GM23338 (cell line): ENCODE results near the gene UNC5B. TPM values are rescaled to one million over a fixed set of nuclear protein-coding genes. Genes with fewer than 3 reads are reported as not detected.

ENCODE experiments used
- ATAC-seq: fragments of 200-7000 bp; cut with Tn5 transposase; 3 replicates; pipeline ENCODE4 v1.9.1; 2020
- DNase-seq: peaks from one replicate; pipeline ENCODE4 v3.0.0-alpha.2; 2015; ENCODE audit warnings: low spot score
- H2AFZ ChIP-seq: fragments of 200-600 bp; sonication (generic); 2 replicates; pipeline ENCODE4 v1.8.0; 2016; ENCODE audit warnings: antibody characterized with exemption, mild to moderate bottlenecking, moderate library complexity
- H3F3A ChIP-seq: fragments of 200-600 bp; sonication (generic); replicated peaks from 2 replicates; pipeline ENCODE4 v1.8.0; 2017; ENCODE audit warnings: antibody characterized with exemption, mixed run types, low read depth
- H3K27ac ChIP-seq: fragments of 200-600 bp; sonication (generic); 2 replicates; pipeline ENCODE4 v1.6.1; 2016; ENCODE audit warnings: low read depth
- H3K27me3 ChIP-seq: fragments of 200-600 bp; sonication (generic); 2 replicates; pipeline ENCODE4 v1.8.0; 2016; ENCODE audit warnings: mild to moderate bottlenecking, mixed run types, moderate library complexity; ENCODE audit not compliant: insufficient read depth
- H3K36me3 ChIP-seq: fragments of 200-600 bp; sonication (generic); 2 replicates; pipeline ENCODE4 v1.8.0; 2016; ENCODE audit warnings: mild to moderate bottlenecking; ENCODE audit not compliant: insufficient read depth
- H3K4me1 ChIP-seq: fragments of 200-600 bp; sonication (generic); 2 replicates; pipeline ENCODE4 v1.8.0; 2016; ENCODE audit warnings: mild to moderate bottlenecking, moderate library complexity; ENCODE audit not compliant: insufficient read depth
- H3K4me2 ChIP-seq: fragments of 200-600 bp; sonication (generic); 2 replicates; pipeline ENCODE4 v1.7.1; 2017; ENCODE audit warnings: mixed run types
- H3K4me3 ChIP-seq: fragments of 200-600 bp; sonication (generic); 2 replicates; pipeline ENCODE4 v1.6.1; 2016; ENCODE audit warnings: mixed run types
- H3K79me2 ChIP-seq: fragments of 200-600 bp; sonication (generic); replicated peaks from 2 replicates; pipeline ENCODE4 v1.8.0; 2017; ENCODE audit warnings: mild to moderate bottlenecking; ENCODE audit not compliant: insufficient read depth
- H3K9me2 ChIP-seq: fragments of 200-600 bp; sonication (generic); 2 replicates; pipeline ENCODE4 v1.8.0; 2017; ENCODE audit not compliant: insufficient read depth
- H4K20me1 ChIP-seq: fragments of 200-600 bp; sonication (generic); replicated peaks from 2 replicates; pipeline ENCODE4 v1.8.0; 2017; ENCODE audit warnings: mild to moderate bottlenecking; ENCODE audit not compliant: insufficient read depth
- H3K27ac Mint-ChIP-seq: 2 replicates; pipeline ENCODE4 v1.8.0; 2020; ENCODE audit warnings: inconsistent platforms, mild to moderate bottlenecking, moderate library complexity, mixed read lengths
- H3K27me3 Mint-ChIP-seq: 3 replicates; pipeline ENCODE4 v1.8.0; 2022; ENCODE audit warnings: low read depth, mild to moderate bottlenecking, moderate library complexity, mixed read lengths, inconsistent platforms; ENCODE audit not compliant: insufficient read depth, poor library complexity
- H3K36me3 Mint-ChIP-seq: 3 replicates; pipeline ENCODE4 v1.8.0; 2021; ENCODE audit warnings: low read depth, mild to moderate bottlenecking, inconsistent platforms, moderate library complexity, mixed read lengths
- H3K4me1 Mint-ChIP-seq: 3 replicates; pipeline ENCODE4 v1.8.0; 2020; ENCODE audit warnings: mild to moderate bottlenecking, inconsistent platforms, mixed read lengths
- H3K4me3 Mint-ChIP-seq: 3 replicates; pipeline ENCODE4 v1.8.0; 2021; ENCODE audit warnings: moderate library complexity, mild to moderate bottlenecking, inconsistent platforms, mixed read lengths
- H3K9me3 Mint-ChIP-seq: 3 replicates; pipeline ENCODE4 v1.8.0; 2020; ENCODE audit warnings: moderate library complexity, mild to moderate bottlenecking, inconsistent platforms, mixed read lengths
- CREB1 ChIP-seq: fragments of 250-450 bp; sonication (Bioruptor Pico); IDR thresholded peaks from 2 replicates; pipeline ENCODE4 v1.5.0; 2020; ENCODE audit warnings: low read depth, mild to moderate bottlenecking, moderate library complexity
- CTCF ChIP-seq, 2 experiments: fragments of 200-600 bp in 1 of 2; sonication (generic) in 1 of 2; conservative IDR thresholded peaks; 2 replicates each; pipeline versions ENCODE4 v1.5.1 to v1.6.1; 2016 to 2017; ENCODE audit warnings: antibody characterized with exemption in 2 of 2, low read depth in 2 of 2, mild to moderate bottlenecking in 2 of 2, moderate library complexity in 1 of 2
- EZH2 ChIP-seq: fragments of 200-600 bp; sonication (generic); IDR thresholded peaks from one replicate; pipeline ENCODE4 v1.8.0; 2017; ENCODE audit warnings: antibody characterized with exemption, mild to moderate bottlenecking, low read depth; ENCODE audit not compliant: unreplicated experiment
- JUNB ChIP-seq: IDR thresholded peaks from one replicate; pipeline ENCODE4 v1.6.1; 2016; ENCODE audit warnings: antibody characterized with exemption; ENCODE audit not compliant: unreplicated experiment
- NANOG ChIP-seq: IDR thresholded peaks from 2 replicates; pipeline ENCODE4 v1.6.1; 2016; ENCODE audit warnings: antibody characterized with exemption, borderline replicate concordance
- POLR2AphosphoS5 ChIP-seq: IDR thresholded peaks from 2 replicates; pipeline ENCODE4 v1.6.1; 2016; ENCODE audit warnings: antibody characterized with exemption, low read depth
- REST ChIP-seq: IDR thresholded peaks from one replicate; pipeline ENCODE4 v1.6.1; 2018; ENCODE audit warnings: antibody characterized with exemption; ENCODE audit not compliant: unreplicated experiment
- ZNF114 ChIP-seq: fragments of 250-450 bp; sonication (Bioruptor Pico); IDR thresholded peaks from 2 replicates; pipeline ENCODE4 v1.5.0; 2020; ENCODE audit warnings: mild to moderate bottlenecking, moderate library complexity
- ZNF331 ChIP-seq: fragments of 250-450 bp; sonication (Bioruptor Pico); IDR thresholded peaks from 2 replicates; pipeline ENCODE4 v1.5.0; 2020; ENCODE audit warnings: low read depth, mild to moderate bottlenecking, moderate library complexity
- polyA plus RNA-seq: library from polyadenylated mRNA; unstranded; fragments of >200 nt; fragmentation: Nextera tagmentation; extraction: Ambion mirVana; gene quantifications from 2 replicates; pipeline ENCODE4 v1.2.1, GENCODE V29; 2016
- total RNA-seq: library from RNA; depleted of rRNA; stranded (reverse); fragments of >200 nt; shearing (Covaris generic); gene quantifications from 2 replicates; pipeline ENCODE4 v1.2.3, GENCODE V29; 2014
- TF ChIP-seq, protein P1 (sequence below): IDR thresholded peaks from 2 replicates; pipeline ENCODE4 v1.6.1; 2016; ENCODE audit warnings: antibody characterized with exemption
- TF ChIP-seq, protein P2 (sequence below): fragments of 250-450 bp; sonication (Bioruptor Pico); IDR thresholded peaks from 2 replicates; pipeline ENCODE4 v1.5.0; 2020; ENCODE audit warnings: mild to moderate bottlenecking, moderate library complexity

UNC5B gene
- total and polyA plus RNA-seq, 2 experiments from 2014 or later: 8.0 to 31.2 TPM

GRCh38 chr10:71191019-71191418, 21.4 kb upstream of the UNC5B start (continued):
- TF ChIP-seq, protein P1, sequence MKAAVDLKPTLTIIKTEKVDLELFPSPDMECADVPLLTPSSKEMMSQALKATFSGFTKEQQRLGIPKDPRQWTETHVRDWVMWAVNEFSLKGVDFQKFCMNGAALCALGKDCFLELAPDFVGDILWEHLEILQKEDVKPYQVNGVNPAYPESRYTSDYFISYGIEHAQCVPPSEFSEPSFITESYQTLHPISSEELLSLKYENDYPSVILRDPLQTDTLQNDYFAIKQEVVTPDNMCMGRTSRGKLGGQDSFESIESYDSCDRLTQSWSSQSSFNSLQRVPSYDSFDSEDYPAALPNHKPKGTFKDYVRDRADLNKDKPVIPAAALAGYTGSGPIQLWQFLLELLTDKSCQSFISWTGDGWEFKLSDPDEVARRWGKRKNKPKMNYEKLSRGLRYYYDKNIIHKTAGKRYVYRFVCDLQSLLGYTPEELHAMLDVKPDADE: no peak

DNA sequence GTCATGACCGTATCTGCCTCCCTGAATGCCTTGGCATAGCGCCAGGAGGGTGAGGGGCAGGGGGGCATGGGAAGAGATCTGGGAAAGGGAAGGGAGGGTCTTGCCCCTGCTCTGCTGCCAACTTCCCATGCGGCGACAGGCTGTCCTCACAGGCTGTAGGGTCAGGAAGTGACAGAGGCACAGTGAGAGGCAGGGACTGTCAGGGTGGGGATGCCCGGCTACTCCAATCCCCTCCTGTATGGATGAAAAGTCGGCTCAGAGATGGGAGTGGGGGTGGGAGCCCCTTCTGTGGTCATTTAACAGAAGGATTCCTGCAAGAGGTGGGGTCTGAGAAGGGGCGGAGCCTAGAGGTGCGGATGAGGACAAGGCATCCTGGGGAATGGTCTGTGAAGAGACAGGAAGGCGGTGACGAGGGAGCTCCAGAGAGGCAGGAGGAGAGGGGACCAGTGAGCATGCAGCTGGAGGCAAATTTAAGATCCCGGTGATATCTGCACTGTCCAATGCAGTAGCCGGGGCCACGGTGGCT, 20.8 kb upstream of the UNC5B start:
- Histone ChIP-seq H3K4me3 (no peak overlapping the region), H3K27ac (no peak overlapping the region), H2AFZ (peak overlapping the region; percentile 81), H4K20me1 (no peaks in the 10 kb centered on the region), H3K27me3 (no peaks in the 10 kb centered on the region), H3K36me3 (no peaks in the 10 kb centered on the region), H3K79me2 (no peaks in the 10 kb centered on the region), H3K4me1 (no peaks in the 10 kb centered on the region), H3K9me2 (no peaks in the 10 kb centered on the region), H3F3A (no peaks in the 10 kb centered on the region), H3K4me2 (peak overlapping the region; percentile 43; the same call in 1 of the 2 replicates)
- no peak overlapping the region for H3K4me3 Mint-ChIP-seq
- H3K36me3 Mint-ChIP-seq: no peaks in the 10 kb centered on the region
- peaks cover 13% of the 10 kb centered on the region for H3K27me3 Mint-ChIP-seq
- DNase-seq (peak; percentile 82), ATAC-seq (peak; percentile 91)
- H3K27ac Mint-ChIP-seq: no peak overlapping the region
- peaks cover 10% of the 10 kb centered on the region for H3K4me1 Mint-ChIP-seq
- peaks cover 3% of the 10 kb centered on the region; the same call in 2 of the 3 replicates for H3K9me3 Mint-ChIP-seq
- TF ChIP-seq, protein P2, sequence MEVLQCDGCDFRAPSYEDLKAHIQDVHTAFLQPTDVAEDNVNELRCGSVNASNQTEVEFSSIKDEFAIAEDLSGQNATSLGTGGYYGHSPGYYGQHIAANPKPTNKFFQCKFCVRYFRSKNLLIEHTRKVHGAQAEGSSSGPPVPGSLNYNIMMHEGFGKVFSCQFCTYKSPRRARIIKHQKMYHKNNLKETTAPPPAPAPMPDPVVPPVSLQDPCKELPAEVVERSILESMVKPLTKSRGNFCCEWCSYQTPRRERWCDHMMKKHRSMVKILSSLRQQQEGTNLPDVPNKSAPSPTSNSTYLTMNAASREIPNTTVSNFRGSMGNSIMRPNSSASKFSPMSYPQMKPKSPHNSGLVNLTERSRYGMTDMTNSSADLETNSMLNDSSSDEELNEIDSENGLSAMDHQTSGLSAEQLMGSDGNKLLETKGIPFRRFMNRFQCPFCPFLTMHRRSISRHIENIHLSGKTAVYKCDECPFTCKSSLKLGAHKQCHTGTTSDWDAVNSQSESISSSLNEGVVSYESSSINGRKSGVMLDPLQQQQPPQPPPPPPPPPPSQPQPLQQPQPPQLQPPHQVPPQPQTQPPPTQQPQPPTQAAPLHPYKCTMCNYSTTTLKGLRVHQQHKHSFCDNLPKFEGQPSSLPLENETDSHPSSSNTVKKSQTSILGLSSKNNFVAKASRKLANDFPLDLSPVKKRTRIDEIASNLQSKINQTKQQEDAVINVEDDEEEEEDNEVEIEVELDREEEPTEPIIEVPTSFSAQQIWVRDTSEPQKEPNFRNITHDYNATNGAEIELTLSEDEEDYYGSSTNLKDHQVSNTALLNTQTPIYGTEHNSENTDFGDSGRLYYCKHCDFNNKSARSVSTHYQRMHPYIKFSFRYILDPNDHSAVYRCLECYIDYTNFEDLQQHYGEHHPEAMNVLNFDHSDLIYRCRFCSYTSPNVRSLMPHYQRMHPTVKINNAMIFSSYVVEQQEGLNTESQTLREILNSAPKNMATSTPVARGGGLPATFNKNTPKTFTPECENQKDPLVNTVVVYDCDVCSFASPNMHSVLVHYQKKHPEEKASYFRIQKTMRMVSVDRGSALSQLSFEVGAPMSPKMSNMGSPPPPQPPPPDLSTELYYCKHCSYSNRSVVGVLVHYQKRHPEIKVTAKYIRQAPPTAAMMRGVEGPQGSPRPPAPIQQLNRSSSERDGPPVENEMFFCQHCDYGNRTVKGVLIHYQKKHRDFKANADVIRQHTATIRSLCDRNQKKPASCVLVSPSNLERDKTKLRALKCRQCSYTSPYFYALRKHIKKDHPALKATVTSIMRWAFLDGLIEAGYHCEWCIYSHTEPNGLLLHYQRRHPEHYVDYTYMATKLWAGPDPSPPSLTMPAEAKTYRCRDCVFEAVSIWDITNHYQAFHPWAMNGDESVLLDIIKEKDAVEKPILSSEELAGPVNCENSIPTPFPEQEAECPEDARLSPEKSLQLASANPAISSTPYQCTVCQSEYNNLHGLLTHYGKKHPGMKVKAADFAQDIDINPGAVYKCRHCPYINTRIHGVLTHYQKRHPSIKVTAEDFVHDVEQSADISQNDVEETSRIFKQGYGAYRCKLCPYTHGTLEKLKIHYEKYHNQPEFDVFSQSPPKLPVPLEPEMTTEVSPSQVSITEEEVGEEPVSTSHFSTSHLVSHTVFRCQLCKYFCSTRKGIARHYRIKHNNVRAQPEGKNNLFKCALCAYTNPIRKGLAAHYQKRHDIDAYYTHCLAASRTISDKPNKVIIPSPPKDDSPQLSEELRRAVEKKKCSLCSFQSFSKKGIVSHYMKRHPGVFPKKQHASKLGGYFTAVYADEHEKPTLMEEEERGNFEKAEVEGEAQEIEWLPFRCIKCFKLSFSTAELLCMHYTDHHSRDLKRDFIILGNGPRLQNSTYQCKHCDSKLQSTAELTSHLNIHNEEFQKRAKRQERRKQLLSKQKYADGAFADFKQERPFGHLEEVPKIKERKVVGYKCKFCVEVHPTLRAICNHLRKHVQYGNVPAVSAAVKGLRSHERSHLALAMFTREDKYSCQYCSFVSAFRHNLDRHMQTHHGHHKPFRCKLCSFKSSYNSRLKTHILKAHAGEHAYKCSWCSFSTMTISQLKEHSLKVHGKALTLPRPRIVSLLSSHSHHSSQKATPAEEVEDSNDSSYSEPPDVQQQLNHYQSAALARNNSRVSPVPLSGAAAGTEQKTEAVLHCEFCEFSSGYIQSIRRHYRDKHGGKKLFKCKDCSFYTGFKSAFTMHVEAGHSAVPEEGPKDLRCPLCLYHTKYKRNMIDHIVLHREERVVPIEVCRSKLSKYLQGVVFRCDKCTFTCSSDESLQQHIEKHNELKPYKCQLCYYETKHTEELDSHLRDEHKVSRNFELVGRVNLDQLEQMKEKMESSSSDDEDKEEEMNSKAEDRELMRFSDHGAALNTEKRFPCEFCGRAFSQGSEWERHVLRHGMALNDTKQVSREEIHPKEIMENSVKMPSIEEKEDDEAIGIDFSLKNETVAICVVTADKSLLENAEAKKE: no peak
- TF ChIP-seq NANOG (no peak), POLR2AphosphoS5 (no peak), CREB1 (no peak), EZH2 (no peak), REST (no peak), ZNF331 (CRISPR knock-in tag) (no peak), CTCF (conservative IDR thresholded peaks at IDR 0.05; ENCODE audit: low read depth in 2 of 2) (no peak), JUNB (no peak), ZNF114 (no peak)
- TF ChIP-seq, protein P1: no peak
